H9 (cell line): ENCODE data around the gene QARS1. TPM values are rescaled to one million over a fixed set of nuclear protein-coding genes. Genes with fewer than 3 reads are reported as not detected.

ENCODE experiments used
- DNase-seq: peaks from one replicate; pipeline ENCODE4 v3.0.0-alpha.2; 2017
- H2AFZ ChIP-seq: one replicate; pipeline ENCODE4 v1.6.1; 2013; ENCODE audit warnings: mild to moderate bottlenecking, low read length, control low read depth, moderate library complexity
- H2AK5ac ChIP-seq: 2 replicates; pipeline ENCODE4 v1.6.1; 2013; ENCODE audit warnings: low read length, control low read depth, mixed read lengths; ENCODE audit not compliant: insufficient read length
- H2BK120ac ChIP-seq: one replicate; pipeline ENCODE4 v1.6.1; 2013; ENCODE audit warnings: low read depth, mild to moderate bottlenecking, low read length, control low read depth, inconsistent platforms; ENCODE audit not compliant: poor library complexity, severe bottlenecking
- H2BK12ac ChIP-seq: 2 replicates; pipeline ENCODE4 v1.6.1; 2013; ENCODE audit warnings: low read length, control low read depth, mixed read lengths, low read depth; ENCODE audit not compliant: insufficient read length
- H2BK15ac ChIP-seq: 2 replicates; pipeline ENCODE4 v1.6.1; 2013; ENCODE audit warnings: low read depth, low read length, control low read depth
- H2BK20ac ChIP-seq: one replicate; pipeline ENCODE4 v1.6.1; 2013; ENCODE audit warnings: low read depth, mild to moderate bottlenecking, low read length, control low read depth, inconsistent platforms; ENCODE audit not compliant: poor library complexity, severe bottlenecking
- H2BK5ac ChIP-seq: 2 replicates; pipeline ENCODE4 v1.6.1; 2013; ENCODE audit warnings: low read length, control low read depth, mixed read lengths; ENCODE audit not compliant: insufficient read length
- H3K14ac ChIP-seq: 2 replicates; pipeline ENCODE4 v1.6.1; 2013; ENCODE audit warnings: low read length, control low read depth; ENCODE audit not compliant: insufficient read depth
- H3K18ac ChIP-seq: 2 replicates; pipeline ENCODE4 v1.6.1; 2013; ENCODE audit warnings: low read depth, mild to moderate bottlenecking, mixed read lengths, low read length, control low read depth; ENCODE audit not compliant: insufficient read length
- H3K23ac ChIP-seq: 2 replicates; pipeline ENCODE4 v1.6.1; 2013; ENCODE audit warnings: low read length, control low read depth, mixed read lengths, low read depth; ENCODE audit not compliant: insufficient read length
- H3K23me2 ChIP-seq: 2 replicates; pipeline ENCODE4 v1.6.1; 2013; ENCODE audit warnings: low read depth, mild to moderate bottlenecking, mixed read lengths, low read length, control low read depth; ENCODE audit not compliant: insufficient read length, poor library complexity, severe bottlenecking
- H3K27ac ChIP-seq: 2 replicates; pipeline ENCODE4 v1.5.1; 2013; ENCODE audit warnings: low read length, control low read depth, mixed read lengths, low read depth; ENCODE audit not compliant: insufficient read length
- H3K27me3 ChIP-seq: 2 replicates; pipeline ENCODE4 v1.6.1; 2013; ENCODE audit warnings: low read length, control low read depth, inconsistent platforms; ENCODE audit not compliant: insufficient read depth
- H3K4ac ChIP-seq: 2 replicates; pipeline ENCODE4 v1.6.1; 2013; ENCODE audit warnings: low read depth, mild to moderate bottlenecking, control low read depth, inconsistent platforms, low read length, moderate library complexity
- H3K4me1 ChIP-seq: 2 replicates; pipeline ENCODE4 v1.6.1; 2013; ENCODE audit warnings: low read length, control low read depth, inconsistent platforms; ENCODE audit not compliant: insufficient read depth
- H3K4me2 ChIP-seq: 2 replicates; pipeline ENCODE4 v1.6.1; 2013; ENCODE audit warnings: low read length, control low read depth, mixed read lengths; ENCODE audit not compliant: insufficient read length, insufficient read depth
- H3K56ac ChIP-seq: 2 replicates; pipeline ENCODE4 v1.6.1; 2013; ENCODE audit warnings: low read depth, mild to moderate bottlenecking, mixed read lengths, low read length, control low read depth; ENCODE audit not compliant: insufficient read length
- H3K79me1 ChIP-seq: 2 replicates; pipeline ENCODE4 v1.6.1; 2013; ENCODE audit warnings: low read depth, mild to moderate bottlenecking, moderate library complexity, low read length, control low read depth, inconsistent platforms; ENCODE audit not compliant: insufficient read depth, poor library complexity, severe bottlenecking
- H3K79me2 ChIP-seq: 2 replicates; pipeline ENCODE4 v1.6.1; 2013; ENCODE audit warnings: low read length, control low read depth, inconsistent platforms; ENCODE audit not compliant: insufficient read depth
- H3K9ac ChIP-seq: 2 replicates; pipeline ENCODE4 v1.6.1; 2013; ENCODE audit warnings: low read length, control low read depth, mixed read lengths; ENCODE audit not compliant: insufficient read length; ENCODE audit errors: extremely low read depth
- H3K9me3 ChIP-seq: one replicate; pipeline ENCODE4 v1.6.1; 2013; ENCODE audit warnings: low read depth, low read length, inconsistent platforms; ENCODE audit not compliant: control insufficient read depth
- H3T11ph ChIP-seq: one replicate; pipeline ENCODE4 v1.6.1; 2013; ENCODE audit warnings: mild to moderate bottlenecking, low read length, control low read depth, inconsistent platforms
- H4K20me1 ChIP-seq: one replicate; pipeline ENCODE4 v1.6.1; 2013; ENCODE audit not compliant: control insufficient read depth, insufficient read length, insufficient read depth
- H4K5ac ChIP-seq: 2 replicates; pipeline ENCODE4 v1.6.1; 2013; ENCODE audit warnings: low read depth, mild to moderate bottlenecking, mixed read lengths, low read length, control low read depth; ENCODE audit not compliant: insufficient read length
- H4K8ac ChIP-seq: replicated peaks from 2 replicates; pipeline ENCODE4 v1.6.1; 2013; ENCODE audit warnings: low read length, control low read depth, mixed read lengths, low read depth; ENCODE audit not compliant: insufficient read length
- H4K91ac ChIP-seq: 2 replicates; pipeline ENCODE4 v1.6.1; 2013; ENCODE audit warnings: low read depth, mild to moderate bottlenecking, moderate library complexity, mixed read lengths, low read length, control low read depth; ENCODE audit not compliant: insufficient read length
- H3K27ac Mint-ChIP-seq, 3 experiments: 2 replicates in 2 of 3; 3 replicates in 1 of 3; pipeline ENCODE4 v1.8.0; 2020 to 2021; ENCODE audit warnings: mixed read lengths in 3 of 3, mild to moderate bottlenecking in 1 of 3, moderate library complexity in 1 of 3
- H3K27me3 Mint-ChIP-seq: 2 replicates; pipeline ENCODE4 v1.8.0; 2021; ENCODE audit warnings: low read depth, mild to moderate bottlenecking, moderate library complexity, mixed read lengths
- H3K36me3 Mint-ChIP-seq, 3 experiments: 2 replicates in 2 of 3; 3 replicates in 1 of 3; pipeline ENCODE4 v1.8.0; 2020 to 2021; ENCODE audit warnings: low read depth in 3 of 3, mixed read lengths in 3 of 3; ENCODE audit not compliant: insufficient read depth in 1 of 3
- H3K4me1 Mint-ChIP-seq, 2 experiments: 2 replicates each; pipeline ENCODE4 v1.8.0; 2020; ENCODE audit warnings: mixed read lengths in 2 of 2
- H3K4me3 Mint-ChIP-seq, 2 experiments: 2 replicates in 1 of 2; 3 replicates in 1 of 2; pipeline ENCODE4 v1.8.0; 2020 to 2021; ENCODE audit warnings: mild to moderate bottlenecking in 2 of 2, mixed read lengths in 2 of 2, moderate library complexity in 1 of 2
- H3K9me3 Mint-ChIP-seq, 2 experiments: 2 replicates in 1 of 2; 3 replicates in 1 of 2; pipeline ENCODE4 v1.8.0; 2020; ENCODE audit warnings: mild to moderate bottlenecking in 2 of 2, mixed read lengths in 2 of 2, moderate library complexity in 1 of 2
- WGBS: extraction: QIAGEN DNeasy Blood & Tissue Kit; methylation state at CpG from one replicate; pipeline ENCODE4 v1.1.7; 2013; ENCODE audit warnings: missing lambda C conversion rate, low lambda C conversion rate, mixed read lengths; ENCODE audit not compliant: insufficient read length; ENCODE audit errors: extremely low coverage; 5-methylcytosine and 5-hydroxymethylcytosine counted together
- total RNA-seq: library from RNA; stranded (reverse); gene quantifications from 2 replicates; pipeline ENCODE4 v1.2.1, GENCODE V29; 2021
- TF ChIP-seq, protein P1 (sequence below): fragments of 200-600 bp; sonication (generic); conservative IDR thresholded peaks from 3 replicates; pipeline ENCODE4 v1.8.0; 2021; ENCODE audit warnings: antibody characterized with exemption, mild to moderate bottlenecking

QARS1 gene
- total RNA-seq, 1 experiment from 2014 or later: 390 TPM

DNA sequence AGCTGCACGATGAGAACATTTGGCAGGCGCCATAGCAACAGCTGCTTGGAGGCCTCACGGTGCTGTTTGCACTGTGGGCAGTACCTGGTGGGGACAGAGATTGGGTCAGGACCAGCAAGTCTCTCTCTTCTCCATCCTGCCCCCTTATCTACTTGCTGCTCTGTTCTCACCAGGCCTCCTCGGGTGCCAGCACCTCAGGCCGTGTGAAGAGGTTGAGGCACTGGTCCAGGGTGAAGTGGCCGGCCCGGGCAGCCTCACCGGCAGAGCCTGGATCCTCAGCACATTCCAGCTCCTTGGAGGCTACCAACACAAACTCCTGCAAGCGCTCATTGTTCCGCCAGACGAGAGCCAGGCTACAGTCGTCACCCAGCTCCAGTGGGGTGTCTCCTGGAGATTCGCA lies 6.2 kb upstream of the QARS1 start:
- Histone ChIP-seq H3K4me2 (no peak overlapping the region), H2AFZ (no peak overlapping the region), H4K8ac (no peak overlapping the region), H4K91ac (no peak overlapping the region), H2BK120ac (no peak overlapping the region), H3K4me1 (no peaks in the 10 kb centered on the region), H3K79me1 (no peaks in the 10 kb centered on the region), H3K56ac (no peak overlapping the region), H3K23me2 (no peaks in the 10 kb centered on the region), H2BK5ac (no peak overlapping the region), H3K9ac (no peak overlapping the region), H3K14ac (no peak overlapping the region), H4K5ac (no peak overlapping the region), H3K27me3 (no peaks in the 10 kb centered on the region), H3K79me2 (no peaks in the 10 kb centered on the region), H3K23ac (no peak overlapping the region), H4K20me1 (no peaks in the 10 kb centered on the region), H3K27ac (no peak overlapping the region), H2BK12ac (no peak overlapping the region), H2BK15ac (no peak overlapping the region), H2AK5ac (no peak overlapping the region), H3K9me3 (no peaks in the 10 kb centered on the region), H3T11ph (no peak overlapping the region), H3K18ac (no peak overlapping the region), H3K4ac (no peak overlapping the region), H2BK20ac (no peak overlapping the region)
- Mint-ChIP-seq H3K27ac (no peak overlapping the region), H3K9me3 (no peaks in the 10 kb centered on the region), H3K27me3 (no peaks in the 10 kb centered on the region), H3K36me3 (peaks cover 32 to 71% (median 65%) of the 10 kb centered on the region in 3 experiments), H3K4me1 (peaks cover 1 to 2% of the 10 kb centered on the region in 2 experiments; a peak in 3 of 4 replicates), H3K4me3 (no peak overlapping the region; a peak in 1 of 5 replicates)
- DNase-seq: no peak
- no CpG with 5 or more reads among the region's 13 CpGs for WGBS
- TF ChIP-seq, protein P1, sequence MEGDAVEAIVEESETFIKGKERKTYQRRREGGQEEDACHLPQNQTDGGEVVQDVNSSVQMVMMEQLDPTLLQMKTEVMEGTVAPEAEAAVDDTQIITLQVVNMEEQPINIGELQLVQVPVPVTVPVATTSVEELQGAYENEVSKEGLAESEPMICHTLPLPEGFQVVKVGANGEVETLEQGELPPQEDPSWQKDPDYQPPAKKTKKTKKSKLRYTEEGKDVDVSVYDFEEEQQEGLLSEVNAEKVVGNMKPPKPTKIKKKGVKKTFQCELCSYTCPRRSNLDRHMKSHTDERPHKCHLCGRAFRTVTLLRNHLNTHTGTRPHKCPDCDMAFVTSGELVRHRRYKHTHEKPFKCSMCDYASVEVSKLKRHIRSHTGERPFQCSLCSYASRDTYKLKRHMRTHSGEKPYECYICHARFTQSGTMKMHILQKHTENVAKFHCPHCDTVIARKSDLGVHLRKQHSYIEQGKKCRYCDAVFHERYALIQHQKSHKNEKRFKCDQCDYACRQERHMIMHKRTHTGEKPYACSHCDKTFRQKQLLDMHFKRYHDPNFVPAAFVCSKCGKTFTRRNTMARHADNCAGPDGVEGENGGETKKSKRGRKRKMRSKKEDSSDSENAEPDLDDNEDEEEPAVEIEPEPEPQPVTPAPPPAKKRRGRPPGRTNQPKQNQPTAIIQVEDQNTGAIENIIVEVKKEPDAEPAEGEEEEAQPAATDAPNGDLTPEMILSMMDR: no peak
